Lung microvascular endothelial cell (primary cell): ENCODE results near the gene EDRF1. TPM values are rescaled to one million over a fixed set of nuclear protein-coding genes. Genes with fewer than 3 reads are reported as not detected.

Experiments used
- DNase-seq, 2 donors: peaks; one replicate each; pipeline versions ENCODE4 v3.0.0 to v3.0.0-alpha.2; 2010; ENCODE audit warnings: low read depth in 2 of 2
- total RNA-seq: library from RNA; depleted of rRNA; stranded (reverse); fragments of >200 nt; gene quantifications from 2 replicates; pipeline ENCODE4 v1.2.1, GENCODE V29; 2014

EDRF1 gene
- total RNA-seq, 1 donor from 2014 or later: 15.1 TPM

DNA sequence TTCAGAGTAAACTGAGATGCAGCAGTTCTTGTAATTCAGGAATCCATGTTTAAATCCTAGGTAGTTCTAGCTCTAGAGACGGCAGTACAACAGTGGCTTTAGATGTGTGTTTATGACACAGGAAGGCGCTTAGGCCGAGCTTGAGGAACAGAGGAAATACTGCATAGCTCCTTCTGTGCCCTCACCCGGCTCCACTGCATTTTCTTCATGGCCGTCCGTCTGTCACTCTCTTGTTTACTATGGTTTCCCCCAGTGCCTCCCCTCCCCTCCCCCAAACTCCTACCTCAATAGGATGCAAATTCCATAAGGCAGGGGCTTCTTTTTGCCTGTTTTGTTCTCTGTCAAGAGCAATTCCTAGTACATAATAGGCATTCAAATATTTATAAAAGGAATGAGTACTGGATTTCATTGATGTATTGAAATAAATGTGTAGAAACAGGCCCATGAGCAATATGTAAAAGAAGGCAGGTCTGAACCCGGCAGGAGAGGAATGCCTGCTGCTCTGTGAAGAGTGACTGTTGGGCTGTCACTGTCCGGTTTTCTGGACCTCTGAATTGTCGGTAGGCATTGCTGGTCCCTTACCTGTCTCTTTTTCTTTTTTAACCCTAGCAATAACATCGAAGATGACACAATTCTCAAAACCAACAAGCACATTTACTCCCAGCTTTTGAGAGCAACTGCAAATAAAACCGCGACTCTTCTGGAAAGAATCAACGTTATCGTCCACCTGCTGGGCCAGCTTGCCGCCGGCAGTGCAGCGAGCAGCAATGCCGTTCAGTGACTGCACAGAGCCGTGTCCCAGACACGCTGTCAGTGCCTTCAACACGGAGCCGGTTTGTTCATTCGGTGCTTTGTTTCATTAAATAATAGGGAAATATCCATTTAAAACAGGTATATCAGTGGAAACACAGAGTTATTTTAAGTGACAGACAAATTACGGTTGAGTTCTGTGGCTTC lies 43.5 kb downstream of the EDRF1 start:
- DNase-seq: no peak

DNA sequence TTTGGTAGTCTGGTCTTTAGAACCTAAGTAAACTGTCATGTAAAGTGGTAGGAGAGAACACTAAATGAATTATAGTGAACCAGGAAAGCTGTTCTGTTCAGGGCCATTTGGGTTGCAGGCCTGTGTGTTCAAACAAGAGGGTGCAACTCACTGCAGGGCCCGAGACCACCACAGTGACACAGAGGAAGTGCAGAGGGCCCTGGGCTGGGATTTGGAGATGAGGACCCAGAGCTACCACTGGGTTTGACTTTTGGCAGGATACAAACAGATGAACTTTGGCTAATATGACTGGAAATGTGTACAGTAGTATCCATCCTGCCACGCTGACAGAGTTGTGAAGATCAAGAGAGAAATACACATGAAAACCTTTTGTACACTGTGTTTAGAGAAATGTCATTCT lies 46.3 kb downstream of the EDRF1 start:
- no peak for DNase-seq

DNA sequence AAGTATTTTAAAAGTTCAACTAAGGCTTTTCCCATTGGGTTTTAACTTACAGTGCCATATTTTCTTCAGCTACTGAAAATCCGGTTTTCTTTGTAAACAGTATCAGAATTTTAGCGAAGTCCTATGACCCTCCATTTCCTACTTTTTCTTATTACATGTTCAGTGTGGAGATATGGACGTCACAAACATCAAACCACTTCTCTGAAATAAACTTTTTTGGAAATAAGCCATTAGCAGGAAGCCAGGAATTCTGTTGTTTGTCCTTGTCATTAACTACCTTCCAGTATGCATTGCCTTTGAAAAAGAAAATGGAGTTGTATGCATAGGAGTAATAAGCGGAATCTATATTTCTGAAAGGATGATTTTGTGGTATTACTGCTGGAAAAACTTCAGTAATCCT lies 47.0 kb downstream of the EDRF1 start:
- DNase-seq: peak in 1 of 2 donors; percentile 32

DNA sequence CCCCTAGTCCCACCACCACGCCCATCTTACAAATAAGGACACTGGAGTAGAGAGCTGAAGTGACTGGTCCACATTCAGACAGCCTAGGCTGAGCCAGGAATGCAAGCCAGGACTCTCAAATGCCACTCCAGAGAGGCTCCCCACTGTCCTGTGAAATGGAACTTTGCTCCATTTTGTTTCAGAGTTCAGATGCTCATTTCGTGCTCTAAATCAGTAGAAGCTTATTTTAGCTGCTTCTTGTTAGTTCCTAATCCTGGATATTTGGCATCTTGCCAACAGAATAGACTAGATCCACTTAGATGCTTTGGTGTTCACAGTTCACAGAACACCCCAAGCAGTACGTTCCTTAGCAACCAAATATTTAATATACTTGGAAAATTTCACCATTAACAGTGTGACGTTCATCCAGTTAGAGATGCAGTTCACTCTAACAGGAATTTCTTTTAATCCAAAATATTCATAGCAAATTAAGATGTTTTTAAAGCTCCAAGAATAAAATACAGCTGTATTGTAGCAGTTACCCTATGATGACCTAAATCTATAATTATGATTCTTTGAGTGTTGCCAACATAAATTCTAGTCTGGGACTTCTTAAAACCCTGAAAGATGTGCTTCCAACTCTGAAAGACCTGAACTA lies 48.8 kb downstream of the EDRF1 start:
- DNase-seq: peak; percentile 14 to 20

DNA sequence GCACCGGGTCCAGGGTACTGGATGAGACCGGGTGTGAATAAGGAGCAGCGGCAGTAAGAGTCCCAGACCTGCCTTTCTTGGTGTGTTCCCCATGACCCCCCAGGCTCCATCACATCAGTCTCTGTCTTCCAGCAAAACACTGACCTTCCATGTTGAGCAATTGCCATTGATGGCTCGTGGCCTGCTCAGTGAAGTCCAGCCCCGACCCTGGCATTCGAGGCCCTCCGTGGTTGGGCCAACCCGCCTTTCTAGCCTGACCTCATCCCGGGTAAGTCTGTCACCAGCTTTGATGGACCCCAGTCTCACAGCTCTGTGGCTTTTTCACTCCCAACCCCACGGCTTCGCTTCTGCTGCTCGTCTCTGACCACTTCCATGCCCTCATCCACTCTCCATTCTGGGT lies 49.7 kb downstream of the EDRF1 start:
- DNase-seq: no peak

DNA sequence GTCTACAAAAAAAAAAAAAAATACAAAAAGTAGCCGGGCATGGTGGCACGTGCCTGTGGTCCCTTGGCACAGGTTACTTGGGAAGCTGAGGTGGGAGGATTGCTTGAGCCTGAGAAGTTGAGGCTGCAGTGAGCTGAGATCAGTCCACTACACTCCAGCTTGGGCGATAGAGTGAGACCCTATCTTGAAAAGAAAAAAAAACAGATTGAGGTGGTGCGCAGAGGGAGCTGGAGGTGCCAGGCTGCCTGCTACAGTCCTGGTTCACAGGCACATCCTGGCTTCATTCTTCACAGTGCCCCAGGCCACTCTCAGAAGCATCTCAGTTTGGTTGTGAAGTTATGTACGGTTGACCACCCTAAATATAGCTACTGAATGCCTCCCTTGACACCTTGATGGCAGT lies 51.3 kb downstream of the EDRF1 start:
- DNase-seq: no peak

DNA sequence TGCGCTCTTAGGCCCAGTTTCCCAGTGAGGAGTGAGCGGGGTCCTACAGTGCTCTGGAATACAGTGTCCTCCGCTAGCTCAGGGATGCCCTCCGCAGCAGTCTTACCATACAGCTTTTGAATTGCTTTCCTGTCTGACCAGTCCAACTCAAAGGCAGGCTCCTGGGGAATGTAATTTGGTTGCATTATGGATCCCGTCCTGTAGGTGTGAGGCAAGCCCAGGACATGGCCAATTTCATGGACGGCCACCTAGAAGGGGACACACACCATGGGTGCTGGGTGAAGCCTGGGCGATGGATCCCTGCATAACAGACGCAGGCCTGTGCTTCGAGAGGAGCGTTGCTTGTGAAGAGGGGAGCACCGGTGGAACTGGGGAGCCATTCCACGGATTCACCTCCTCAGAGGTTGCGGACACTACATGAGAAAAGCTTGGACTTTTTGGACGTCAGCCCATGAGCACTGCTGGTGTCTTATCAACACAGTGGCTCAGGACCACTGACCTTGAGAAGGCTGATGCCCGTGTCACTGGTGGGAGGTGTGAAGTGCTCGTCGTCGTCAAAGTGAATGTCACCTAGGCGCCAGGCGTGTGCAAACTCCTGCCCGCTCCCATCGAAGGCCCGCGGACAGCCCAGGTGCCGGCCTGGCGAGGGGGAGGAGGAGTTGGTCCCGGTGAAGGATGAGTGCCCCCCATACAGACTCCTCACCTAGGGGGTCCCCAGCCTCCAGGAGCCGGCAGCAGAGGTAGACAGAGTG lies 52.8 kb downstream of the EDRF1 start:
- no peak for DNase-seq

DNA sequence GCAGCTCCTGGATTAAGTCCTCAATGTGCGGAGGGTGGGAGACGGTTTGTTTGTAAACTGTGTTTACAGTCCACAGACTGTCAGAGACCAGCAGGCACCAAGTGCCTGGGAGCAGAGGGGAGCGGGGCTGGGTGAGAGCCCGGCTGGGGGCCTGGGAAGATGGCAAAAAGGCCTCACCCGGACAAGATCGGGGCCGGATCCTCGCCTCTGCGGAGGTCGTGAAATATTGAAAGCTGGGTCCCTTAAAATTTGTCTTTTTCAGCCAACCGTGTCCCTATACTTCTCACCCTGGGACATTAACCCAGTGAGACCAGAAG lies 53.3 kb downstream of the EDRF1 start:
- no peak for DNase-seq

DNA sequence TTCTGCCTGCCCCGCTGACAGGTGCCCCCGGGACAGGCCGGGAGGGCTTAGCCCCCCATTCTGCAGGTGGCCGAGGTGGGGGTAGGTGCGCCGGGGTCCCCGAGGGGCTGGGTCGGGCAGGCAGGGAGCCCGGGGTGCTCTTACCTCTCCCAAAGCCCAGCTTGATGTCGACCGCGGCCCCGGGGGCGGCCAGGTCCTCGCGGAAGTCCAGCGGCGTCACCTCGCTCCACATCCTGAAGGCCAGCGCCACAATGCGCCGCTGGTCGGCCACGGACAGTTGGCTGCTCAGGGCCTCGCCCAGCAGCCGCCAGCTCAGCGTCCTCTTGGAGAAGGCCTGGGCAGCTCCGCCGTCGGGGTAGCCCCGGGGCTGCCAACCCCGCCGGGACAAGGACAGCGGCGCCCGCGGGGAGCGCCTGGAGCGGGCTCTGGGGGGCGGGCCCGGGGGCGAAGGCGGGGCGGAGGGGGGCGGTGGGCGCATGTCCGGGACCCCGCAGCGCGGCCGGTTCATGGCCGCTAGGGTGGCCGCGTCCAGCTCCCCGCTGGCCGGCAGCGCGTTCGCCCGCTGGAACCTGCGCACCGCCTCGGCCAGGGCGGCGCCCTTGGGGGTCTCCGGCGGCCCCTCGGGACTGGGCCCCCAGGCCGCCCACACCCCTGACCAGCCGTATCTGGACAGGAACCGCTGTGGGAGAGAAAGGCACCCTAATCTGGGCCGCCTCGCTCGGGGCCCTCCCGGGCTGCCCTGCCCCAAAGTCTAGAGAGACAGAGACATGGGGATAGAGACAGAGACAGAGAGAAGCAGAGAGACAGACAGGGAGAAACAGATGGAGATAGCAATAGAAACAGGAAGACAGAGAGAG lies 54.4 kb downstream of the EDRF1 start:
- peak in 1 of 2 donors; percentile 47 for DNase-seq

DNA sequence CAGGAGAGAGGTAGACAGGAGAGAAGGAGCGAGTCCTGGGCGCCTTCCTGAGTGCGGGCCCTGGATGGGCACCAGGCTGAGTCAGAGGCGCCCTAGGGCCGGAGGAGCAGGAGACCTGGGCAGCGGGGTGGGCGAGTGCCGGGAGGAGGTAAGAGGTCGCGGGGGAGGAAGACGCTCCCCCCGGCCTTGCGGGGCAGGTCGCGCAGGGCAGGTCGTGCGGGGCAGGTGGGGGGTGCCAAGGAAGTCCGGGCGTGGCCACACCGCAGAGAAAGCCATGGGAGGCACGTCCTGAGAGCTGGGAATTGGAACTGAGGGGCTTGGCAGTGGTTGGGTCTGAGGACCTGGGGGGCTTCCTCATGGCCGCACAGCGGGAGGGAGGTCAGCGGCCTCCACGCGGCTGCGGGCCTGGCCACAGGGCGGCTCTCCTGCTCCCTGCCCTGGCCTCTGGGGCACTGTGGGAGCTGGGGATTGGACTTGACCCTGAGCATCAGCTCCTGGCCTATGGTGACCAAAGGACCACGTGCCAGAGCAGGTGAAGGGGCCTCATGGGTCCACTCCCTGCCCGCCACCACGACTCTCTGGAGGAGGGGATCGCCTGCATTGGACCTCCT lies 55.2 kb downstream of the EDRF1 start:
- DNase-seq: no peak

DNA sequence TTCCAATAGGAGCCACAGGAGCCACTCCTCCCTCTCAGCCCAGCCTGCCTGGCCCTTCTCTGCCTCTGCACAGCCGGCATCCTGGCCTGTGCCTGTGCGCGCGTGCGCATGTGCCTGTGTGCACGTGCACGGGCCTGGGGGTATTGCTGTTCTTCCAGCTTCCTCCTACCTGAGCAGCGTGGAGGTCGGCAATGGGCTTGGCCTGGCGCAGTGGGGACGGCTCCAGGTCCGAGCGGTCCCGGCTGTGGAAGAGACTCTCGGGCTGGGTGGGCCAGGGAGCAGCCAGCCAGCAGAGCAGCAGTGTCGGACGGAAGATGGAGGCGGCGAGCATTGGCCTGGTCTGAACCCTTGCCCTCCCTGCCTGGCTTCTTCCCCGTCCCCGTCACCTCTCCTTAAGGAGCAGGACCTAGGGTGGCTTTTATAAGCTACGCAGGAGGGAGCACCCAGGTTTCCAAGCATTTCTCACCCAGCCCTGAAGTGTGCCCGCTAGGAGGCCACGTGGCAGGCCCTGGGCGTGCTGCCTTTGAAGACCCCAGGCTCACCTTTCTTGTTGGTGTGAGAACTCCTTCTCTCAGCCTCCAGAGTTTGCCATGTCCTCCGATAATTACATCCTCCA lies 56.1 kb downstream of the EDRF1 start, which contains the start of gene MMP21:
Gene MMP21, minus strand, starts transcription at position 331 of the 616 bp plus-strand sequence. Its CDS starts 0 bp downstream, at position 331.
- no peak for DNase-seq

DNA sequence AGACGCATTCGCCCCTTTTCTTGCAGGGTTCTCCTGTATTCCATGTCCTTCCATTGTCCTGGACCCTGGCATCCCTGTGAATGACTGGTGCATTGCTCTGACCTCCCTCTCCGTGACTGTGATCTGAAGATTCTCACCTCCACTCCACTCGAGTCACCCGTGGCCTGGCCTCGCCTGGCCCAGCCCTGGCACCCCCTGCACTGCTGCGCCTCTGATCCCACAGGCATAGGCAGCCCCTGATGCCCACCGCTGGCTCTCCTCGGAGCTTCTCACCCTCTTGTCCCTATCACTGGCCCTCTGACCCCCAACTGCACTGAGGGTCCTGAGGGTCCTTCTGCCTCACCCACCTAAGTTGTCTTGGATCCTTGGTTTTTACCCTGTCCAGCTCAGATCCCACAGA lies 58.3 kb downstream of the EDRF1 start:
- DNase-seq: no peak

DNA sequence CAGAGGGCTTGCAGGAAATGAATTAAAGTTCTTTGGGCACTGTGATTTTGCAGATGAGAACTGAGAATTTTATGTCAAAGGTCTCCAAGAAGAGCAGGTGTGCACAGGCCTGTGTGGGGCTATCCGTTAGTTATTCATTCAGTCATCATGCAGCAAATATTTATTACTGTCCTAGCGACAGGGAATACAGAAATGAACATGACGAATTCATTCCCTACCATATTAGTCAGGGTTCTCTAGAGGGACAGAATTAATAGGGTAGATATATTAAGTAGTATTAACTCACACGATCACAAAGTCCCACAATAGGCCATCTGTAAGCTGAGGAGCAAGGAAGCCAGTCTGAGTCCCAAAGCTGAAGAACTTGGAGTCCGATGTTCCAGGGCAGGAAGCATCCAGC lies 59.0 kb downstream of the EDRF1 start:
- DNase-seq: no peak

DNA sequence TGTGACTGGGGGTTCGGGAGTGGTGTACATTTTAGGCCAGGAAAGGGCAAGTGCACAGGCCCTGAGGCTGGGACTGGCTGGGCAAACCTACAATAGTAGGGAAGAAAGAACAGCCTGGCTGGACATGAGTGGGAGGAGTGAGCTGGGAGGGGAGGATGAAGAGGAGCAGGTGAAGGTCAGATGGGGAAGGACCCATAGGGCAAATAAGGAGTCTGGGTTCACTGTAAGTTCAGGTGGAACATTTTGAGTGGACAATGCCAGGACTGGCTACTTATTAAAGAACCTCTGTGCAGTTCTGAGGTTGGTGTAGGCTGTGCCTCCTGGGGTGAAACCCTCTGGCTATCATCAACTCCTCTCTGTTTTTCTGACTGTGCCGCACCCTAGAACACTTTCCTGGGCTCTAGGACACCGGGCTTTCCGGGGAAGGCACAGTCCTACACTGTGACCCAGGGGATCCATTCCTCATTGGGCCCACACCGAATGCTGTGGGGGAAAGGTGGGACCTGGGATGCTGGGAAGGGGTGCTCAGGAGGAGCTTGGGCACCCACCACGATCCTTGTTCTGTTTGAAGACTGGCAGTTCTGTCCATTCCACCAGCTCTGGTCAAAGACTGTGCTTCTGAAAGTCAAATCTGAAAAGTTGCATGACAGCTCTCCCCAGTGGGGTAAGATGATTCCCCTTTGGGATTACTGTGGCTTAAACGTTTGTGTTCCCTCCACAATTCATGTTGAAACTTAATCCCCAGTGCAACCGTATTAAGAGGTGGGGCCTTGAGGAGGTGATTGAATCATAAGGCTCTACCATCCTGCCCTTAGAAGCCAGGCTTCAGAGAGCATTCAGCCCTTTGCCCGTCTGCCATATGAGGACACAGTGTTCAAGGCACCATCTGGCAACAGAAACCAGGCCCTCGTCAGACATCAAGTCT lies 60.2 kb downstream of the EDRF1 start:
- no peak for DNase-seq

DNA sequence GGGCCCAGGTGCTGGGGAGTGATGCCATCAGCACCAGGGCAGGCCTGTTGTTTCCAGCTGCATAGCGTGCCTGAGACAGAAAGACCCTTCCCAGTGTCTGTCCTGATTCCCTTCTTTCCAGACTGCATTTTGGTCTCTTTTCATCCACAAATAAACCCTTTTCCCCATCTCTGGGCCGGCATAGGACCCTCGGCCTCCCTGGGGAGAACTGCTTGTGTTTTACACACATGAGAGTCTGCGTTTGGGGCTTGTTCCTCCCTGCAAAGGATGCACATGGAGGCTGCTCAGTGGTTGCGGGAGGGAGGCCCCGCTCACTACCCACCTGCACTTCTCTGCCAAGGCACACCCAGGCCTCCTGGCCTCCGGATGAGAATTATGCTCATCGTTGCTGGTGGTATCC lies 61.9 kb downstream of the EDRF1 start:
- DNase-seq: no peak

DNA sequence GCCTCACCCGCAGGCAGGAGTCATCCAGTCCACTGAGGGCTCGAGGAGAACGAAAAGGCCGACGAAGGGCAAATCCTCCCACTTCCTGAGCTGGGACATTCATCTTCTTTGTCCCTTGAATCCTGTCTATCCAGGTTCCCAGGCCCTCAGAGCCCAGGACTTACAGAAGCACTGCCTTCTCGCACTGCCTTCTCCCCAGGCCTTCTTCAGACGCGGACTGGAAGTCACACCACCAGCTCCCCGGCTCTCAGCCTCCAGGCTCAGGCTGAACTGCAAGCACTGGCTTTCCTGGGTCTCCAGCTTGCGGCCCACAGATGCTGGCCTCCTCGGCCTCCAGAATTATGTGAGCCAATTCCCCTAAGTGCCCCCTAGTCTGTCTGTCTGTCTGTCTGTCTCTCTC lies 62.5 kb downstream of the EDRF1 start:
- DNase-seq: no peak

DNA sequence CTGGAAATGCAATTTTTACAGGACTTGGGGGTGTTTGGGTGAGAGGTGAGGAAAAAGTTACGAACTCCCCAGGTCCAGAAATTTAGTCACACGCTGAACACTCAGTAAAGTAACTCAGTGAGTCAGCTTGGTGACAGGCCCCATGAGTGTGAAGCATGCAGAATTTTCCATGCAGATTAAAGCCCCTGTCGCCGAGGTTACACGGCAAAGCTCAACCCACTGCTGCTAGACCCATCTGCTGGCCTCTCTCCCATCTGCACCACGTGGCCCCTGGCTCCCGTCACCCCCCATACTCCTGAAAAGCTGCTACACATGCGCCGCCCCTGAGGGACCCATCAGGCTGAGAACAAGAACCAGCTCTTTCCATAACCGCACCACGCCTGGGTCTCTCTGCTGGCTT lies 63.1 kb downstream of the EDRF1 start:
- DNase-seq: no peak

DNA sequence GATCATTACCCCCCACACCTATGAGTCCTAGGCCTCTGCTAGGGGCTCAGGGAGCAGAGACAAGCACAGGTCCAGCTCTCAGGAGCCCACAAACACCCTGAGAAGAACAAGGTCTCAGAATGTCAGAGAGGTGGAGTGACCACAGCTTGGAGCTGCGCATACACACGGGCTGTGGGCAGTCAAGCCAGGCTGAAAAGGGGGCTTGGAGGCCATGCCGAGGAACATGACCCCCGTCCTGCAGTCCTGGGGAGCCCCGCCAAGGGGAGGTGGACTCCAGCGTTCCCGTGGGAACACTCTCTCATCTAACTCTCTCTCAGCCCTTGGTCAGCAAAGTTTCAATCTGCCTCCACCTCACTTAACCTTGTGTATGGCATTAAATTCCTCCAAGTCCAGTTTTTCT lies 63.9 kb downstream of the EDRF1 start:
- no peak for DNase-seq

DNA sequence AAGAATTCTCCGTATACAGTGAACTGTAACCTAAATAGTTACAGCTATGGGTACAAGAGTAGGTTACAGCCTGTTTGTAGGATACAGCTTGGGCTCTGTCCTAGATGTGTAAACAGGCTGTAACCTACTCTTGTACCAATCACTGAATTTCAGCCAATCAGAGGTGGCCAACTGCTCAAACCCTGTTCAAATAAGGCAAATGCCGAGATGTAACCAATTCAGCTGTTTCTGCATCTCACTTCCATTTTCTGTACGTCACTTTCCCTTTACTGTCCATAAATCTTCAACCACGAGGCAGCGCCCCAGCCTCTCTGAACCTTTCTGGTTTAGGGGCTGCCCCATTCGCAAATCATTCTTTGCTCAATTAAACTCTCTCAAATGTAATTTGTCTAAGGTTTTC lies 64.4 kb downstream of the EDRF1 start:
- no peak for DNase-seq
